Fibroblast of peridontal ligament (primary cell): ENCODE results near the gene DOP1B.
"Not testable (repeated sequence)": the region's sequence is repeated elsewhere in the genome, so short reads cannot be mapped to it uniquely, and the experiment has no call there.

Experiments
- DNase-seq: peaks from one replicate; pipeline ENCODE4 v3.0.0-alpha.2; 2010; ENCODE audit errors: extremely low read depth

Gene DOP1B, protein sequence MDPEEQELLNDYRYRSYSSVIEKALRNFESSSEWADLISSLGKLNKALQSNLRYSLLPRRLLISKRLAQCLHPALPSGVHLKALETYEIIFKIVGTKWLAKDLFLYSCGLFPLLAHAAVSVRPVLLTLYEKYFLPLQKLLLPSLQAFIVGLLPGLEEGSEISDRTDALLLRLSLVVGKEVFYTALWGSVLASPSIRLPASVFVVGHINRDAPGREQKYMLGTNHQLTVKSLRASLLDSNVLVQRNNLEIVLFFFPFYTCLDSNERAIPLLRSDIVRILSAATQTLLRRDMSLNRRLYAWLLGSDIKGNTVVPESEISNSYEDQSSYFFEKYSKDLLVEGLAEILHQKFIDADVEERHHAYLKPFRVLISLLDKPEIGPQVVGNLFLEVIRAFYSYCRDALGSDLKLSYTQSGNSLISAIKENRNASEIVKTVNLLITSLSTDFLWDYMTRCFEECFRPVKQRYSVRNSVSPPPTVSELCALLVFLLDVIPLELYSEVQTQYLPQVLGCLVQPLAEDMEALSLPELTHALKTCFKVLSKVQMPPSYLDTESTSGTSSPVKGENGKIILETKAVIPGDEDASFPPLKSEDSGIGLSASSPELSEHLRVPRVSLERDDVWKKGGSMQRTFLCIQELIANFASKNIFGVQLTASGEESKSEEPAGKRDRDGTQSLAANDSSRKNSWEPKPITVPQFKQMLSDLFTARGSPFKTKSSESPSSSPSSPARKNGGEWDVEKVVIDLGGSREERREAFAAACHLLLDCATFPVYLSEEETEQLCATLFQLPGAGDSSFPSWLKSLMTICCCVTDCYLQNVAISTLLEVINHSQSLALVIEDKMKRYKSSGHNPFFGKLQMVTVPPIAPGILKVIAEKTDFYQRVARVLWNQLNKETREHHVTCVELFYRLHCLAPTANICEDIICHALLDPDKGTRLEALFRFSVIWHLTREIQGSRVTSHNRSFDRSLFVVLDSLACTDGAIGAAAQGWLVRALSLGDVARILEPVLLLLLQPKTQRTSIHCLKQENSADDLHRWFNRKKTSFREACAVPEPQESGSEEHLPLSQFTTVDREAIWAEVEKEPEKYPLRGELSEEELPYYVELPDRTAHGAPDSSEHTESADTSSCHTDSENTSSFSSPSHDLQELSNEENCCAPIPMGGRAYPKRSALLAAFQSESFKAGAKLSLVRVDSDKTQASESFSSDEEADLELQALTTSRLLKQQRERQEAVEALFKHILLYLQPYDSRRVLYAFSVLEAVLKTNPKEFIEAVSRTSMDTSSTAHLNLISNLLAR (N-terminal part only)

DNA sequence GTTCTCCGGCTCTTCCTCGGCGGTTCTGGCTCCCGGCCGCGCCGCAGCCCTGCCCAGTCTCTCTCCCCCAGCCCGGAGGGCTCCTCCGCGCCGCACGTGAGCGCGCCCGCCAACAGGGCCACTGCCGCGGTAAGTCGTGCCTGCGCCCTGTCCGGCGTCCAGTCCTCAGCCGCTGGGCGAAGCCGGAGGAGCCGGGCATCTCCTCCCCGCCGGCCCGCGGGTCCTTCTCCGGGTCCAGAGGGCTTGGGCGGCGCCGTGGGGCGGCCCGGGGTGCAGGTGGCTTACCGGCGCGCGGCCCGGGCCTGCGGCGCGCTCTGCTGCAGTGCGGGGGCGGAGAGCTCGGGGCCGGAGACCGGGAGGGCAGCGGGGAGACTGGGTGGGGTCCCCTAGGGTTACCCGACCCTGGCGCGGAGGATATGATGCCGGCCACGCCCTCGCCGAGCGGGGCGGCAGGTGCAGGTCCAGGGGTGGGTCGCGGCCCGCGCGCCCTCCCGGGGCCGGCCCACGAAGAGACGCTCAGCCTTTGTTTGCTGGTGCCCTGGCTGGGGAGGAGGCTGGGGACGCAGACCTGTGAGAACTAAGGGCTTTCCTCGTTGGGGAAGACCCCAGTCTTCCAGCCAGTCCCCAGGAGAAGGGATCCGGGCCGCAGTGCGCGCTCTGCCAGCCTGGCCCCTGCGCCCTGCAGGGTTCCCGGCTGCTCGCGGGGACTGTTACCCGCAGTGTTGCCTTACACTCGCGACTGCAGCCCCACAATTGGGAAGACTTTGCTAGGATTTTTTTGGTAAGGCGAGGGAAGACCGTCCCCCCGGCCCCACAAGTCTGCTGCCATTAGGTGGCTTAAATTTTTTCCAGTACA, at the start of gene DOP1B:
Gene DOP1B, plus strand, starts transcription at position 10 of the 856 bp plus-strand sequence. CDS start 7,910 bp downstream, outside the sequence.
- no peak for DNase-seq

- DNase-seq: no peak
Observed at GRCh38 chr21:36109868-36110267, 46.8 kb upstream of the DOP1B start.

DNA sequence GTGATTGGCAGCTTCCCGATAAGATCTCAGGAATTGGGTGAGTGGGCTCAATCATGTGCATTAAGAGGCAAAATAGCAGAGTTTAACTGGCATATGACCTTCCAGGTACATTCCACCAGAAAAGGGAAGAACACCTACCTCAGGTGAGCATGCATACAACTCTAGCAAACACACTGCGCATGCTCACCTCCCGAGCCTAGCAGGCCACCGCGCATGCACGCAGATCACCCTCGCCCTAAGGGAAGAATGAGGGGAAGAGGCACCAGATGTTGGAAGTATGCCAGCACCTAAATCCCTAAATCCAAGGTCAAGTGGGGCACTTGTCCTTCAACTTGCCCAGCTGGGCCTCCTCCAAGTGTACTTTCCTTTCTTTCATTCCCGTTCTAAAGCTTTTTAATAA, 45.4 kb upstream of the DOP1B start:
- DNase-seq: no peak

DNA sequence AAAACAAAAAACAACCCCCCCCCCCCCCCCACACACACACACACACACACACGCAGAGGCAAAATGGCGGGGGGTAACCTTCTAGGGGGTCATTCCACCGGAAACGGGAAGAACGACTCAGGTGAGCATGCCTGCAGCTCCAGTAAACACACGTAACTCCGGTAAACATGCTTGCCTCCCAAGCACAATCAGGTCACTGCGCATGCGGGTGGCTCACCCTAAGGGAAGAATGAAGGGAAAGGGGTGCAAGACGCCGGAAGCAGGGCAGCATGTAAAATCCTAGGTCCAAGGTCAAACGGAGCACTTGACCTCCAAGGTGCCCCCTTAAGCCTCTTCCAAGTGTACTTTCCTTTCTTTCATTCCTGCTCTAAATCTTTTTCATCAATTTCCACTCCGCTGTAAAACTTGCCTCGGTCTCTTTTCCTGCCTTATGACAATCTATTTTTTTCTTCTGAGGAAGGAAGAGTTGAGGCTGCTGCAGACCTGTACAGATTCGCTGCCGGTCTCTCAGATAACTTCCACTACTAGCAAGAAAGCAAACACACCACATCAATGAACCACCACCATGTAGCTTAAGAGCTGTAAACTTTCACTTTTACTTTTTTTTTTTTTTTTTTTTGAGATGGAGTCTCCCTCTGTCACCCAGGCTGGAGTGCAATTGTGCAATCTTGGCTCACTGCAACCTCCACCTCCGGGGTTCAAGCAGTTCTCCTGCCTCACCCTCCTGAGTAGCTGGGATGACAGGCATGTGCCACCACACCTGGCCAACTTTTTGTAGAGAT, 42.8 kb upstream of the DOP1B start:
- DNase-seq: peak; percentile 35

DNA sequence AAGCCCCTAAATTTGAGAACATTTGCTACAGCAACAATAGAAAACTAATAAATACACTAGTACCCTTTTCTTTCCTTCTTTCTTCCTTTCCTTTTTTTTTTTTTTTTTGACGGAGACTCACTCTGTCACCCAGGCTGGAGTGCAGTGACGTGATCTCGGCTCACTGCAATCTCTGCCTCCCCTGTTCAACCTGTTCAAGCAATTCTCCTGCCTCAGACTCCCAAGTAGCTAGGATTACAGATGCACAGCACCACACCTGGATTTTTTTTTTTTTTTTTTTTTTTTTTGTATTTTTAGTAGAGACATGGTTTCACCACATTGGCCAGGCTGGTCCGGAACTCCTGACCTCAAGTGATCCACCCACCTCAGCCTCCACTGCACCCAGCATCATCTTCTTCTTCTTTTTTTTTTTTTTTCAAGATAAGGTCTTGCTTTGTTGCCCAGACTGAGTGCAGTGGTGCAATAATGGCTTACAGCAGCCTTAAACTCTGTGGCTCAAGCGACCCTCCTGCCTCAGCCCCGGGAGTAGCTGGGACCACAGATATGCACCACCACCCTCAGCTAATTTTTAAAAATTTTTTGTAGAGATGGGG, 41.4 kb upstream of the DOP1B start:
- DNase-seq: no peak

DNA sequence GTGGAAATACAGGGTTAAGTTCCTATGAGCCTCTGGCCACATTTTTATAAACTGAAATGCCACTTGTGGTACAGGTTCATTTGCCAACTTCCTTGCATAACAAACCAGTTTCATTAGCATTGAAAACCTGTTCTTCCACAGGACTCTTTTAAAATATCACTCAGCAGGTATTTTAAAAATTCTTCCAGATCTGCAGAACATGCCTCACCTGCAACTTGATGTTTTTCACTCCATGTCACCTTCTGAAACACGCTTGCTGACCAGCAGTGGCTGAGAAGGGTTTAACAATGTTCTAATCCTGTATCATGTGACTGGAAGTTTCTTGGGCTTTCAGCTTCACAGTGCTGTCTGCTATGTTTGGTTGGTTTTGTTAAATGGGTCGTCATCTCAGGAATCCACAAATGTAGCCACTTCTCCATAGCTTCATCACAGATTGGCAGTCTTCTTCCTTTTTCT, 39.3 kb upstream of the DOP1B start:
- no peak for DNase-seq

DNA sequence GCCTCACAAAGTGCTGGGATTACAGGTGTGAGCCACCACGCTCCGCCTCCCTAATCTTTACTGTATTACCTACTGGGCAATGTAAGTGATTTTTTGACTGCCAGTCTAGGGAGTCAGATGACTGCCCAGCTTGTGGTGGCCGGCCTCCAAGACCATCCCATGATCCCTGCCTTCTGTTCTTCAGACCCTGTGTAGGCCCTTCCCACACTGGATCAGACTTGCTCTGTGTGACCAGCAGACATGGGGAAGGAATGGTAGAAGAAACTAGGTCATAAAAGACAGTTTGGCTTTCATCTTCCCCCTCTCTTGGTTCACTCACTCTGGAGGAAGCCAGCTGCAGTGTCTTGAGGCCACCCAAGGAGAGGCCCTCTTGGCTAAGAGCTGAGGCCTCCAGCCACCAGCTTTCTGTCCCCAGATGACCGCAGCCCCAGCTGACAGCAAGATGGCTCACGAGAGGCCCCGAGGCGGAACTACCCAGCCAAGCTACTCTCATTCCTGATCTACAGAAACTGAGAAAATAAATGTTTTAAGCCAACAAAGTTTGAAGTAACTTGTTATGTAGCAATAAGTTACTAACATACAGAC, 36.2 kb upstream of the DOP1B start:
- no peak for DNase-seq

DNA sequence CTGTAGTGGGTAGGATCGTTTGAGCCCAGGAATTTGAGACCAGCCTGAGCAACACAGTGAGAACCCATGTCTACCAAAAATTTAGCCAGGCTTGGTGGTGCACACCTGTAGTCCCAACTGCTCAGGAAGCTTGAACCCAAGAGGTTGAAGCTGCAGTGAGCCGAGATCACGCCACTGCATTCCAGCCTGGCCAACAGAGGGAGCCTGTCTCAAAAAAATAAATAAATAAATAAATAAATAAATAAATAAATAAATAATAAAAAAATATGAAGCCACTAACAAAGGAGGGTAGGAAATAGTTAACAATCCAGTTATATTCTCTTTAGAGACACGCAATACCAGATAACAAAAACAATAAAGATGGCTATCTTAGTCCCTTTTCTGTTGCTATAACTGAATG, 33.6 kb upstream of the DOP1B start:
- DNase-seq: no peak

DNA sequence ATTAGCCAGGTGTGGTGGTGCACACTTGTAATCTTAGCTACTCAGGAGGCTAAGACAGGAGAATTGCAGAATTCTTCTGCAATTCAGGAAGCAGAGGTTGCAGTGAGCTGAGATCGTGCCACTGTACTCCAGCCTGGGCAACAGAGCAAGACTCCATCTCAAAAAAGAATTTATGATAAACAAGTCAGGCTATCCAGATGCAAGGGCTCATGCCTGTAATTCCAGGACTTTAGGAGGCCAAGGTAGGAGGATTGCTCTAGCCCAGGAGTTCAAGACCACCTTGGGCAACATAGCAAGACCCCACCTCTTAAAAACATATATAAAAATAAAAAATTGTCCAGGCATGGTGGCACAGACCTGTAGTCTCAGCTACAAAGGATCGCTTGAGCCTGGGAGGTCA, 32.2 kb upstream of the DOP1B start:
- no peak for DNase-seq

DNA sequence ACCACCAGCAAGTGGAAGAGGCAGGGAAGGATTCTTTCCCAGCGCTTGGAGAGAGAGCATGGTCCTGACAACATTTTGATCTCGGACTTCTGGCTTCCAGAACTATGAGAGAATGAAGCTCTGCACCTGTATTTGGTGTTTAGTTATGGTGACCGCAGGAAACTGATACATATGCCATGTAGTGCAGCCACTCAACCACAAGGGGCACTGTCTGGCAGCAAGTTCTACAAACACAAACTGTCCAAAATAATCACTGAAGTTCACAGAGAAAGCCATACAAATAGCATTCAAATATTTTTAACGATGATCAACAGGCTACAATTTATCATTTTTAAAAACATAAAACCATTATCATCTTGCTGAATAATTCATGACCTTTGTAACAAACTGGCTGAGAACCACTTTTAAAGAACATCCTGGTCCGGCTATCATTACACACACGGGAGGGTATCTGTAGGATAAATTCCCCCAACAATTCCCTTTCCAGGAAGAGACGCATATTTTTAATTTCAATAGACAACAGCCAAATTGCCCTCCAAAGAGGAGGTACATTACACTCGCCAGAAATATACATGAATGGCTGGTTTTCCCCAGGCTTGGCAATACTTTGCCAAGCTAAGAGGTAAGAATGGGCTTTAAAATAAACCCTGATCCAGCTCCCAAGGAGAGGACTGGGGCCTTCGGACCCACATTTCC, 31.0 kb upstream of the DOP1B start:
- peak; percentile 66 for DNase-seq

GRCh38 chr21:36126208-36126565, 30.4 kb upstream of the DOP1B start:
- peak; percentile 51 for DNase-seq

DNA sequence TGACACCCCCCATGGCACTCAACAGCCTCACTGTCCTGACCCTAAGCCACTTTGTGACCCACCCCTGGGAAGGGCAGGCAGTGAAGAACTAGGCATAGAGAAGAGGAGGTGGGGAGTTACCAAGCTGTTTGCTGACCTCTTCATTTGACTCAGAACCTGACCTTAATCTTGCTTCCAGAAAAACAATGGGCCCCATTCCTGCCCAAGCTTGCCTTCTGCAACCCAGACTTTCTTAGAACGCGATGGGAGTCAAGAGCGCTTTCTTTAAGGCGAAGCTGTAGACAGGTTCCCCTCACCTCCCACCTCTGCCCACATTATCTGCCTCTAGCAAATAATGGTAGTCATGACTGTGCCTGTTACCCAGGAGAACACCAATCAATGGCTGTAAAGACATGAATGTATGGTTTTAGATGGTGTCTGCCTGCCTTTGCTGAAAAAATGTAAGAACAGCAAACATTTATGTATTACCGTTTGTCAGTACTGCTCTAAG, 30.0 kb upstream of the DOP1B start:
- DNase-seq: no peak

DNA sequence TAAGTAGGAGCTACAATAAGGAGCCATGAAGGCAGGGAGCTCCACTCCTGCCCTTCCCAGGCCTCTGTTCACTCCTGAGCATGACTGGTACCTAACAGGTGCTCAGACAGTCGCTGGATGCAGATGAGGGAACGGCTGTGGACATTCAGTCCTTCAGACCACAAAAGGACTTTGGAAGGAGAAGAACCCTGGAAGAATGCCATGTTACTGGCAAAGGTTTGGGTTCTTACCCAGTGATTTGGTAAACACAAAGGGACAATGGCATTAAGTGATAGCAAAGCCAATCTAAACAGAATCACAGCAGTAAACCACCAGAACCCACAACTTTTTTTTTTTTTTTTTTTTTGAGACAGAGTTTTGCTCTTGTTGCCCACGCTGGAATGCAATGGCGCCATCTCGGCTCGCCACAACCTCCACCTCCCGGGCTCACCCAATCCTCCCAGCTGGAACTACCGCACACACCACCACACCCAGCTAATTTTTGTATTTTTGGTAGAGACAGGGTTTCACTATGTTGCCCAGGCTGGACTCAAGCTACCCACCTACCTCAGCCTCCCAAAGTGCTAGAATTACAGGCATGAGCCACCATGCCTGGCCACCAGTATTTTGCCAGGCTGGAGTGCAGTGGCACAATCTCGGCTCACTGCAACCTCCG, 29.2 kb upstream of the DOP1B start:
- no peak for DNase-seq

DNA sequence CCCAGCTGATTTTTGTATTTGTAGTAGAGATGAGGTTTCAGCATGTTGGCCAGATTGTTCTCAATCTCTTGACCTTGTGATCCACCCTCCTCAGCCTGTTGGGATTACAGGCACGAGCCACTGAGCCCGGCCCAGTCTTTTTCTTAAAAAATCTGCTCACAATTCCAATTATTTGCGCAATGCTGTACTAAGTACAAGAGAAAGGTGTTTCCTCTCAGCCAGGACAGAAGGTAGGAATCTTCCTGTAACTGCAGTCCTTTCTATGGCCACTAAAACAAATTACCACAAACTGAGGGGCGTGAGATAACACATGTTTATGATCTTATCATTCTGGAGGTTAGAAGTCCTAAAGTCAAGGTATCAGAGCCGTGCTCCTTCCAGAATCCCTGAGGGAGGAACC, 28.6 kb upstream of the DOP1B start:
- DNase-seq: no peak

DNA sequence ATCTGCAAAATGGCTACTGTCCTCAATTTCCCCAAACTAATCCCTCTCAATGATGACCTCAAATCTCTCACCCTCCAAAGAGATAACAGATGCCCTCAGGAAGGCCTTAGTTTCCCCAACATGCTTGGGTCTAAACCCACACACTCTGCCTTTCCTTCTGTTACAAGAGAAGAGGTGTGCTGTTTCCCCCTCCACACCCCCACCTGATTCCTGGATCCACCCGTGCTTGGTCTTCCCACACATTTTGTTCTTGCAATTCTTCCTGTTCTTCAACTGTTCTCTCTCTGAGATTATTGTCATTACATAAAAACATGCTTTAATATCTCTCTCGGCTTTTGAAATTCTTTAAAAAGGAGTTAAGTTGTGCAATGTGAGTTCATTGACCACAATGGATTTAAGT, 27.4 kb upstream of the DOP1B start:
- no peak for DNase-seq

DNA sequence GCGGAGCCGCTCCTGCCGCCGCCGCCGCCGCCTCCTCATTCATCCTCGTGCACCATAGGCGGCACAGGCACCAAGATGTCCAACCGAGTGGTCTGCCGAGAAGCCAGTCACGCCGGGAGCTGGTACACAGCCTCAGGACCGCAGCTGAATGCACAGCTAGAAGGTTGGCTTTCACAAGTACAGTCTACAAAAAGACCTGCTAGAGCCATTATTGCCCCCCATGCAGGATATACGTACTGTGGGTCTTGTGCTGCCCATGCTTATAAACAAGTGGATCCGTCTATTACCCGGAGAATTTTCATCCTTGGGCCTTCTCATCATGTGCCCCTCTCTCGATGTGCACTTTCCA, 26.2 kb upstream of the DOP1B start:
- not testable (repeated sequence) for DNase-seq

GRCh38 chr21:36130839-36131238, 25.8 kb upstream of the DOP1B start:
- DNase-seq: not testable (repeated sequence)

DNA sequence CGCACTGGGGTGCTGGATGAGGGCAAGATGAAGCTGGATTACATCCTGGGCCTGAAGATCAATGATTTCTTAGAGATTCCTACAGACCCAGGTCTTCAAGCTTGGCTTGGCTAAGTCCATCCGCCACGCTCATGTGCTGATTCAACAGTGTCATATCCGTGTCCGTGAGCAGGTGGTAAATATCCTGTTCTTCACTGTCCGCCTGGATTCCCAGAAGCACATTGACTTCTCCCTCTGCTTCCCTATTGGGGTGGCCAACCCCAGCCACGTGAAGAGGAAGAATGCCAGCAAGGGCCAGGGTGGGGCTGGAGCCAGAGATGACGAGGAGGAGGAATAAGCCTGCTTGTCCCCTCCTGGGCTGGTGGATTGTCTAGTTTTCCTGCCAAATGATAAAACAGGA, 23.9 kb upstream of the DOP1B start:
- no peak for DNase-seq
